HL-60/S4 treated with retinoic acid at 250 ng/mL for 4 days and 3 days (cell line): Measurements from ENCODE around the gene ZCCHC13.
"Not testable (repeated sequence)": the region's sequence is repeated elsewhere in the genome, so short reads cannot be mapped to it uniquely, and the experiment has no call there.

Experiments used
- in situ Hi-C: fragments of 300-500 bp; cut with MboI; formaldehyde crosslinking; loops from 2 replicates; pipeline ENCODE4 v1.7.0; 2022; ENCODE audit warnings: low sequenced_read_pairs

The ZCCHC13 gene

GRCh38 chrX:74304016-74304415 lies at the start of gene ZCCHC13:
TSS of gene ZCCHC13 (plus strand) at chrX:74304180. CDS start at chrX:74304267, 87 bp downstream.
- in situ Hi-C loops, result no loop called here

DNA sequence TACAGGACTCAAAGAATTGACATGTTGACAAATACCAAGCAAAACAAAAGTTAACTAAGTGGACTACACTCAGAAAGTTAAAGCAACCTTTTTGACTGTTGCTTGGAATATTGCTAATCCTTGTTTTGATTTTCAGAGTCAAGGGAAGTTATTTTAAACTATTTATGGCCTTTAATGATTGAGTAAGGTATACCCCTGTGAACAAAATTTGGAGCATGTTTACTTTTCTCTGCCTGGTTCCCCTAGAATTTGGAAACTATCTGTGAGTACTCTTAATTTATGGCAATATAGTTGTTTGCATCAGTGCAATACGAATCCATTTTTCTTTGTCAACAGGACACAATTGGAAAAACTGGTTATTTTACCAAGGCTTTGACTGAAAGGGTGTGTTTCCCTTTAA lies 45.9 kb upstream of the ZCCHC13 start:
- in situ Hi-C loops, result not testable (repeated sequence)

DNA sequence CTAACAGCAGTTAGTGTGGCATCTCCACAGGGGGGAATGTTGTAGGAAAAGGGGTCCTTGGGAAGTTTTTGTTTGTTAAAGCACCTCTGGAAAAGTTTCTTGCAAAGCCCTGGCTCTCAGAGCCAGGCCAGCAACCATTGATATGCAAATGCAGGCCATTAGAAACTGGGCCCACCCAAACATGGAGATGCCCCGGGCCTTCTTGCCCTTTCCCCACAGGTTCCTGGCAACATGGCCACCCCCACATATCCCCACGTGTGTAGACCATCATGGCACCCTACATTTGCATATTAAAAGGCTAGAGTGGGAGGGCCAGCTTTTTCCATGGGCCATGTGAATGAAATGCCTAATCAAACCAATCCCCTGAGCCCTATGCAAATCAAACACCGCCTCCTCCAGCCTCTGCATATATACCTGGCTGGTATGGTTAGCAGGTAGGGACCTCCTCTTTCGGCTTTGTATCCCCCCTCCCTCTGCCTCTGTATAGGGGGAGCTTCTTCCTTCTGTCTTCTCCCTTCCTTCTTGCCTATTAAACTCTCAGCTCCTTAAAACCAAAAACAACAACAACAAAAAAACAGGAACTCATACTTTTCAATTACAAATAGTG lies 44.0 kb upstream of the ZCCHC13 start:
- in situ Hi-C loops, result no loop called here

DNA sequence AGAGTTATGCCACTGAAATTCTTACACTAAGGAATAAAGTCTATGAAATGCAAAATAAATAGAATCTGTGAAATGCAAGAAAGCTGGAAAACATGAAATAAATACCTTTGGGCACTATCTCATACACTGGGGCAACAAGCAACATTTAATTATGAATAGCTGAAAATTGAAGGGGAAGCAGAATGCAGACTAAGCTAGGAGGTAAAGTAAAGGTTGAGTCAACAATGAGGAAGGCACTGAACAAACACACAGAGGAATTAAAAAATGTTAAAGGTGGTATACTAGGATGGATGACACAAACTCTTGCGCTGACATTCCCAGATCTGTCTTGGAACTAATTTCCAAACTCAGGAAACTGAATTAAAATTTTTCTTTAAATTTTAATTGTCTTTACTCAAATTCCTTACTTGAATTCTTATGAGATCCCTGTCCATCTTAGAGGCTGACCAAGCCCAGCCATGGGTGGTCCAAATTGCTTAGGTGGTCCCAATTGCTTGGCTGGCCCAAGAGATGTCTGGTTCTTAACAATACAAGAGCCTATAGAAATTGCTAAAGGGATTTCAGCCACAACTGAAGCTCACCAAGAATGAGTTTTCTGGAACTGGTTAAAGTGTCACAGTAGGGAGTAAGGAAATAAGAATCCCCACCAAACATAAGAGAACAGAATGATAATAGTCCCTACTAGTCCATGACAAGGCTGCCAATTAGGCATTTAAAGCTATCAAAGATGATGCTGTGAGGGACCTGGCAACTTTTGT lies 41.3 kb upstream of the ZCCHC13 start:
- in situ Hi-C loops, result no loop called here

- in situ Hi-C loops, result no loop called here
Measured at GRCh38 chrX:74270393-74270792, 33.6 kb upstream of the ZCCHC13 start.

- in situ Hi-C loops, result no loop called here
Measured at GRCh38 chrX:74272230-74272629, 31.8 kb upstream of the ZCCHC13 start.

DNA sequence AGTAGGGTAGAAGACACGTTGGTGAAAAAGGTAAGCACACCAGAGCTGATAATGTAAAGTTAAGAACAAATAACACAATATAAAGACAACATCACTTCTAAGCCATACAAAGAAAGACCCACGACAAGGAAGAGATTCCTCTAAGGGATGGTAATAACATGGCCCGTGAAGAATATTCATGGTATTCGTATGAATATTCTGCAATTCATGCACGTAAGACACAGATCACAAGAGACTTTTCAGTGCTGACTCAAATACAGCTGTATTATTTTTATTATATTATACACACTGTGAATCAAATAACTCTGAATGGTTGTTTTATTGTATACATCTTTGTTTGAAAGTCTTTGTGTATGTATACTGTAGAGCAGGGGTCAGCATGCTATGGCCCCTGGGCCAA lies 29.5 kb upstream of the ZCCHC13 start:
- in situ Hi-C loops, result no loop called here

DNA sequence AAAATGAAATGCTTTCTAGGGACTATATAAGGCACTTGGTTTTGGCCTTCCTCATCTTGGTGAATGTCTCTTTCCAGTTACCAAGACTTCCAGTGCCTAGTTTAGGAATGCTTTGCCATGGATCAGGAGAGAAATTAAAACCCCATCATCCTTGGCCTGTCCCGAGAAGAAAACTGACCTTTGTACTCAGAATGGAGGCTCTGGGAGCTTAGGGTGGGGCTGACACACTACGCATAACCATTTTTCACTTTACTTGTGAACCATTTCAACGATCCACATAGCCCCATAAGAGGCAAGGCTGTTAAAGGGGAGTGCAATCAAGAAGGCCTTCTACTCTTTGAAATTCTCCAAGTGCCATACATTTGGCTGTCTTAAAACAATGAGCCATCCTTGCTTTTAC lies 26.7 kb upstream of the ZCCHC13 start:
- in situ Hi-C loops, result no loop called here

DNA sequence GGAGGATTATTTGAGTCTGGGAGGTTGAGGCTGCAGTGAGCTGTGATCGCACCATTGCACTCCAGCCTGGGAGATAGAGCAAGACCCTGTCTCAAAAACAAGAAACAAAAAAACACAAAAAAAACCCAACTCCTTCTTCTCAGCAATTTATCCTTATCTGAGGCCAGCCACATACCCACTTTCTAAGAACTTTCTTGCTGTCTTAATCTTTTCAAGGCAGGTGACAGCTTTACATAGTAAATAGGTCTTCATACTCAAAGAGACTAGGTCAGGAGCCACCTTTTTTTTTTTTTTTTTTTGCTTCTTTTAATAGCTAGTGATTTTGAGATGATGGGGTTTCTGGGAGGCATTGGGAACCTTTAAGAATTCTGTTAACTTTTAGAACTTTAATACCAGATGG lies 26.1 kb upstream of the ZCCHC13 start:
- in situ Hi-C loops, result no loop called here

GRCh38 chrX:74280759-74281158 lies 23.2 kb upstream of the ZCCHC13 start:
- in situ Hi-C loops, result no loop called here

DNA sequence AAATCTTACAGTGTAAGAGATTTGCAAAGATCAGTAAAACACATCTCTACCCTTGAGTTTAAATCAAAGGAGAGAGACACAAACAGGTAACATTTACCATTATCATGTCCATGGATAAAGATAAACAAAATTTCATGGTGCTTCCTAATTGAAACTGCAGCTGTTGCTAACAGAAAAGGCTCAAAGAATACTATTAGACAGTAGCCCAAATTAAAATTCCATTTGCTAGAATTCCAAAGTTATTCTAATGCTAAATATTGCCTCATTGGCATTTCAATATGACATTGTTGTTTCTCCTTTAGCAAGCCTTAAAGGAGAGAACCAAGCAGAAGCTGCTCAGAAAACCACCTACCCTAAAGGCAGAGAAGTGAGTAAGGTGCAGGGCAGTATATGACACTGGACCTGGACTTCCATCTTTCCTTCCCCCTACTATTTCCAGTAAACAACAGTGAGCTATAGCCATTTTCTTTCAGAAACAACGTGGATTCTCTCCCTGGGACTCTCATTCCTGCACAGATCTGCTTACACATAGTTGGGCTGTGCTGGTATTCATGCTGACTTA lies 19.5 kb upstream of the ZCCHC13 start:
- in situ Hi-C loops, result no loop called here

DNA sequence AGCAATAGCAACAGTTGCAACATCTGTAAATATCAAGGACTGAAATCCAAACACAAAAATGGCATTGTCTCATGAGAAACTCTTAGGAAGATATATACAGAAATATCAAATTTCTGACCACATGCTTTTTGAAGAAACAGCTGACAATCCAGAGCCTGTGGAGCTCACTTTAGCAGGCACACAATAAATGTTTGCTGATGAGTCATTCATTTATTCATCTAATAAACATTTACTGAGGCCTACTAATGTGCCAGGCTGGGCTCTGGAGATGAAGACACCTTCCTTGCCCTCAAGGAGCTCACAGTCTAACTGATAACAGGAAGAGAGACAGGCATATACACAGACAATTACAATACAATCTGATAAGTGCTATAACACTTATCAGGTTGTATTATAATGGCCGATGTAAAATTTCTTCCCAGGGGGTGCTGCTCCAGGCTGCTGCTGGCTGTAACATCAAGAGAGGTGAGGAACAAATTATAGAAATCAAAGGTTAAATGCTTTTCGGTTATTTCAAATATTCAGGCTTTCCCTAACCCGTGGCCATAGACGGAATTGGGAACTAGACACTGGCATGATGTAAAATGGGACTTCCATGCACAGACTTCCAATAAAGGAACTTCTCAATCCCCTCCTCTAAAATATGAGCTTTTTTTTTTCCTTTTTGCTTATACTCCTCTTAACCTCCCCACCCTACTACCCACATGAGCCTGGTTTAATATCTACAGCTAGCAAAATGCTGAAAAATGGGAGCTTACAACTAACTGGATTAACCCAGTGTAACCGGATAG lies 16.8 kb upstream of the ZCCHC13 start:
- in situ Hi-C loops, result no loop called here

GRCh38 chrX:74291577-74291963 lies 12.4 kb upstream of the ZCCHC13 start:
- in situ Hi-C loops, result no loop called here

- in situ Hi-C loops, result no loop called here
Measured at GRCh38 chrX:74291964-74292807, 11.8 kb upstream of the ZCCHC13 start.

DNA sequence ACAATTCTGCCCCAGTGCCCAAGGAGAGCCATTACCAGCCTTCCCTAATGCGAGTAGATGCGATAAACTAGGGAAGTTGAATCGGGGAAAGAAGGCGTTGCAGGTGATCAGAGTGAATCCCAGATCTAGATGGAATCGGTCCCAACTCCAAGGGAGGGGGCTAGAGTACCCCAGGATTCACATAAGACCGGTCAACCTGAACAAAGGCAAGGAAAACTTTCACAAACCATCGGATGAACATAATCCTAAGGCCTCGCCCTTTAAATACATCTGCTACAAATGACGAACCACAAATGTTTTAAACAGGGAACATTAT lies 11.2 kb upstream of the ZCCHC13 start:
- in situ Hi-C loops, result no loop called here

GRCh38 chrX:74293343-74293946 lies 10.5 kb upstream of the ZCCHC13 start:
- in situ Hi-C loops, result no loop called here

DNA sequence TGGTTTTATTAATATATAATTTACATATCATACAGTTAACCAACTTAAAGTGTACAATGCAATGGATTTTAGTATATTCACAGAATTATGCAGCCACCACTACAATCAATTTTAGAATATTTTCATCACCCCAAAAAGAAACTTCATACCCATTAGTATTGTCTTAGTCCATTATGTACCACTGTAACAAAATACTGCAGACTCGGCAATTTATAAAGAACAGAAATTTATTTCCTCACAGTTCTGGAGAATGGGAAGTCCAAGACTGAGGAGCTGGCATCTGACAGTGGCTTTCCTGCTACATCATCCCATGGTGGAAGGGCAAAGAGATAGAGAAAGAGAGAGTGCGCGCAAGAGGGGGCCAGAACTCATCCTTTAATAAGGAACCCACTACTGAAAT lies 8.9 kb upstream of the ZCCHC13 start:
- in situ Hi-C loops, result no loop called here

- in situ Hi-C loops, result no loop called here
Measured at GRCh38 chrX:74297766-74298165, 6.2 kb upstream of the ZCCHC13 start.

GRCh38 chrX:74300869-74301268 lies 3.1 kb upstream of the ZCCHC13 start:
- in situ Hi-C loops, result no loop called here

DNA sequence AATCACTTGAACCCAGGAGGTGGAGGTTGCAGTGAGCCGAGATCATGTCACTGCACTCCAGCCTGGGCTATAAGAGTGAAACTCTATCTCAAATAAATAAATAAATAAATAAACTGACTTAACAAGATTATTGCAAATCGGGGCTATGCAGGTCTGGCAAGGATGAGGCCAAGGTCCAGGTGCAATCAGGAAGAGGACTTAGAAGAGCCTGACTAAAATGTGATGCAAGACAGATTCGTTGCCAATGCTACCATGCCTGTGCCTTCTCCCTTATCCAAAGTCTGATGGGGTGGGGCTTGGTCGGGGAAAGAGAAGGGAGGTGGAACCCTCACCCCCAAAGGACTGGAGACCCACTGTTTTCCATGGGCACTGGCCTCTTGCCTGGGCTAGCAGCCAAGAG lies 14.7 kb downstream of the ZCCHC13 start:
- in situ Hi-C loops, result no loop called here
